Trophoblast cell (in vitro differentiated cells and primary cell): ENCODE measurements around the gene TPR.

Experiments
- DNase-seq, 2 donors: peaks; one replicate each; pipeline ENCODE4 v3.0.0-alpha.2; 2016
- H2AFZ ChIP-seq: 2 replicates; pipeline ENCODE4 v1.6.1; 2013; ENCODE audit warnings: low read length, moderate library complexity, mild to moderate bottlenecking; ENCODE audit not compliant: insufficient read depth, poor library complexity
- H2AK5ac ChIP-seq: 2 replicates; pipeline ENCODE4 v1.6.1; 2013; ENCODE audit warnings: mild to moderate bottlenecking, low read length
- H2BK120ac ChIP-seq: 2 replicates; pipeline ENCODE4 v1.6.1; 2013; ENCODE audit warnings: low read length, mild to moderate bottlenecking, moderate library complexity; ENCODE audit not compliant: insufficient read depth, poor library complexity
- H2BK12ac ChIP-seq: 2 replicates; pipeline ENCODE4 v1.6.1; 2013; ENCODE audit warnings: mild to moderate bottlenecking, low read length, moderate library complexity
- H2BK5ac ChIP-seq: 2 replicates; pipeline ENCODE4 v1.6.1; 2013; ENCODE audit warnings: low read length, low read depth, moderate library complexity, mild to moderate bottlenecking; ENCODE audit not compliant: poor library complexity
- H3K14ac ChIP-seq: 2 replicates; pipeline ENCODE4 v1.6.1; 2013; ENCODE audit warnings: mild to moderate bottlenecking, low read length
- H3K18ac ChIP-seq: 2 replicates; pipeline ENCODE4 v1.6.1; 2013; ENCODE audit warnings: mild to moderate bottlenecking, low read length
- H3K23ac ChIP-seq: 2 replicates; pipeline ENCODE4 v1.6.1; 2013; ENCODE audit warnings: low read length
- H3K27ac ChIP-seq: 2 replicates; pipeline ENCODE4 v1.5.1; 2013; ENCODE audit warnings: low read depth, mild to moderate bottlenecking, inconsistent platforms, low read length, moderate library complexity
- H3K27me3 ChIP-seq: 2 replicates; pipeline ENCODE4 v1.6.1; 2013; ENCODE audit warnings: inconsistent platforms, mild to moderate bottlenecking, low read length, moderate library complexity; ENCODE audit not compliant: insufficient read depth
- H3K36me3 ChIP-seq, 2 experiments: 1 replicate in 1 of 2; 2 replicates in 1 of 2; pipeline ENCODE4 v1.6.1; 2013; ENCODE audit warnings: low read length in 2 of 2, mild to moderate bottlenecking in 2 of 2, moderate library complexity in 1 of 2; ENCODE audit not compliant: insufficient read depth in 2 of 2, control insufficient read depth in 1 of 2
- H3K4ac ChIP-seq: 2 replicates; pipeline ENCODE4 v1.6.1; 2013; ENCODE audit warnings: low read depth, mild to moderate bottlenecking, low read length, moderate library complexity
- H3K4me1 ChIP-seq, 2 experiments: 1 replicate in 1 of 2; 2 replicates in 1 of 2; pipeline ENCODE4 v1.6.1; 2013; ENCODE audit warnings: low read length in 2 of 2, mild to moderate bottlenecking in 2 of 2, moderate library complexity in 1 of 2; ENCODE audit not compliant: insufficient read depth in 2 of 2, control insufficient read depth in 1 of 2
- H3K4me2 ChIP-seq: 2 replicates; pipeline ENCODE4 v1.6.1; 2013; ENCODE audit warnings: inconsistent platforms, mild to moderate bottlenecking, low read length, moderate library complexity
- H3K4me3 ChIP-seq: 2 replicates; pipeline ENCODE4 v1.5.1; 2013; ENCODE audit warnings: mild to moderate bottlenecking, low read depth, low read length, inconsistent platforms
- H3K79me1 ChIP-seq: one replicate; pipeline ENCODE4 v1.6.1; 2013; ENCODE audit warnings: low read length
- H3K79me2 ChIP-seq: 2 replicates; pipeline ENCODE4 v1.6.1; 2013; ENCODE audit warnings: low read length, mild to moderate bottlenecking; ENCODE audit not compliant: control insufficient read depth, insufficient read depth, poor library complexity
- H3K9ac ChIP-seq: 2 replicates; pipeline ENCODE4 v1.6.1; 2013; ENCODE audit warnings: mild to moderate bottlenecking, low read length
- H3K9me3 ChIP-seq: 2 replicates; pipeline ENCODE4 v1.6.1; 2013; ENCODE audit warnings: low read depth, mild to moderate bottlenecking, control low read depth, inconsistent platforms, low read length; ENCODE audit not compliant: insufficient read depth
- H4K12ac ChIP-seq: 2 replicates; pipeline ENCODE4 v1.6.1; 2013; ENCODE audit warnings: low read depth, mild to moderate bottlenecking, low read length, moderate library complexity
- H4K8ac ChIP-seq: 2 replicates; pipeline ENCODE4 v1.6.1; 2013; ENCODE audit warnings: low read depth, mild to moderate bottlenecking, low read length, moderate library complexity
- H4K91ac ChIP-seq: one replicate; pipeline ENCODE4 v1.6.1; 2013; ENCODE audit warnings: low read depth, mild to moderate bottlenecking, low read length, moderate library complexity
- WGBS: extraction: QIAGEN DNeasy Blood & Tissue Kit; methylation state at CpG from one replicate; pipeline ENCODE4 v1.1.7; 2013; ENCODE audit warnings: missing lambda C conversion rate; ENCODE audit not compliant: insufficient read length, insufficient coverage; ENCODE audit errors: extremely low coverage; 5-methylcytosine and 5-hydroxymethylcytosine counted together

The TPR gene

GRCh38 chr1:186391841-186392240 is 16.8 kb upstream of the TPR start:
- Histone ChIP-seq H2BK12ac (no peak overlapping the region), H3K27me3 (no peaks in the 10 kb centered on the region), H3K9ac (no peak overlapping the region), H3K79me1 (no peaks in the 10 kb centered on the region), H2BK120ac (no peak overlapping the region), H3K18ac (no peak overlapping the region), H2AFZ (no peak overlapping the region), H3K4me1 (no peaks in the 10 kb centered on the region), H3K9me3 (no peaks in the 10 kb centered on the region), H3K36me3 (peaks cover 10 to 20% of the 10 kb centered on the region in 2 experiments), H3K4me3 (no peak overlapping the region), H2AK5ac (no peak overlapping the region), H3K79me2 (no peaks in the 10 kb centered on the region), H3K4ac (no peak overlapping the region), H4K12ac (no peak overlapping the region), H2BK5ac (no peak overlapping the region), H4K91ac (no peak overlapping the region), H4K8ac (no peak overlapping the region), H3K23ac (no peak overlapping the region), H3K4me2 (no peak overlapping the region), H3K14ac (no peak overlapping the region), H3K27ac (no peak overlapping the region)
- WGBS, result no CpG with 5 or more reads among the region's 4 CpGs
- DNase-seq, result no peak

- Histone ChIP-seq H3K4me3 (no peak overlapping the region), H3K4me2 (no peak overlapping the region), H2BK12ac (no peak overlapping the region), H3K79me1 (no peaks in the 10 kb centered on the region), H3K9ac (no peak overlapping the region), H2AFZ (no peak overlapping the region), H2BK120ac (no peak overlapping the region), H4K12ac (no peak overlapping the region), H4K91ac (no peak overlapping the region), H3K79me2 (no peaks in the 10 kb centered on the region), H3K36me3 (peaks cover 10 to 14% of the 10 kb centered on the region in 2 experiments), H4K8ac (no peak overlapping the region), H3K9me3 (no peaks in the 10 kb centered on the region), H3K27me3 (no peaks in the 10 kb centered on the region), H3K27ac (no peak overlapping the region), H3K23ac (no peak overlapping the region), H3K14ac (no peak overlapping the region), H3K4me1 (no peaks in the 10 kb centered on the region), H3K4ac (no peak overlapping the region), H2BK5ac (no peak overlapping the region), H3K18ac (no peak overlapping the region), H2AK5ac (no peak overlapping the region)
- WGBS, result no CpG with 5 or more reads among the region's 1 CpG
- DNase-seq, result no peak
These were observed 15.9 kb upstream of the TPR start for GRCh38 chr1:186390925-186391324.

- no peak overlapping the region for H3K4me3 ChIP-seq
- H2AK5ac ChIP-seq, result no peak overlapping the region
- no peak overlapping the region for H2BK120ac ChIP-seq
- H3K9ac ChIP-seq, result no peak overlapping the region
- H2BK5ac ChIP-seq, result no peak overlapping the region
- H4K91ac ChIP-seq, result no peak overlapping the region
- no peaks in the 10 kb centered on the region for H3K27me3 ChIP-seq
- no peaks in the 10 kb centered on the region for H3K79me2 ChIP-seq
- no peak overlapping the region for H3K4ac ChIP-seq
- no peak overlapping the region for H3K23ac ChIP-seq
- no peak overlapping the region for H3K27ac ChIP-seq
- no peak overlapping the region for H2AFZ ChIP-seq
- no peak overlapping the region for H4K12ac ChIP-seq
- no peak overlapping the region for H3K18ac ChIP-seq
- no peaks in the 10 kb centered on the region for H3K9me3 ChIP-seq
- no peaks in the 10 kb centered on the region for H3K4me1 ChIP-seq
- H3K14ac ChIP-seq, result no peak overlapping the region
- no peak for DNase-seq
- WGBS, result no CpG with 5 or more reads among the region's 3 CpGs
- no peaks in the 10 kb centered on the region for H3K79me1 ChIP-seq
- H2BK12ac ChIP-seq, result no peak overlapping the region
- H4K8ac ChIP-seq, result no peak overlapping the region
- no peak overlapping the region for H3K4me2 ChIP-seq
- peaks cover 12 to 19% of the 10 kb centered on the region in 2 experiments for H3K36me3 ChIP-seq
These were observed 11.8 kb upstream of the TPR start for GRCh38 chr1:186386725-186387383.

- WGBS, result no CpG with 5 or more reads among the region's 12 CpGs
- Histone ChIP-seq H3K79me1 (peaks cover 11% of the 10 kb centered on the region), H3K79me2 (peaks cover 15% of the 10 kb centered on the region), H3K9me3 (no peaks in the 10 kb centered on the region), H3K27me3 (no peaks in the 10 kb centered on the region), H3K4ac (peak overlapping the region; percentile 93), H3K27ac (peak overlapping the region; percentile 98), H3K18ac (peak overlapping the region; percentile 98), H3K4me3 (peak overlapping the region; percentile 84), H4K91ac (peak overlapping the region; percentile 99), H3K23ac (no peak overlapping the region), H3K36me3 (peaks cover 6 to 7% of the 10 kb centered on the region in 2 experiments), H2BK120ac (peak overlapping the region; percentile 54), H4K12ac (no peak overlapping the region), H2AK5ac (peak overlapping the region; percentile 15), H2BK12ac (peak overlapping the region; percentile 30), H3K14ac (peak overlapping the region; percentile 99), H3K9ac (peak overlapping the region; percentile 92), H4K8ac (peak overlapping the region; percentile 98), H2BK5ac (peak overlapping the region; percentile 90), H3K4me2 (peak overlapping the region; percentile 56), H3K4me1 (peaks cover 2% of the 10 kb centered on the region in 2 experiments), H2AFZ (peak overlapping the region; percentile 95)
- no peak for DNase-seq
These were observed 871 bp upstream of the TPR start for GRCh38 chr1:186375929-186376319.
